ENCODE data around the gene UGT1A7.

GRCh38 chr2:233780771-233781170, 99.1 kb downstream of the UGT1A7 start:
- TF ChIP-seq CTCF (optimal IDR thresholded peaks at IDR 0.05 in 1 of 3, IDR thresholded peaks at IDR 0.05 in 1 of 3, conservative IDR thresholded peaks at IDR 0.05 in 1 of 3; ENCODE audit: extremely low read depth in 1 of 3, insufficient read depth in 2 of 3, low read length in 3 of 3): no peak
- TF ChIP-seq EZH2 (IDR thresholded peaks at IDR 0.05; ENCODE audit: low read length): no peak
